Ovary (tissue), 9 donors: ENCODE measurements around the gene MKRN1. TPM values are rescaled to one million over a fixed set of nuclear protein-coding genes. Genes with fewer than 3 reads are reported as not detected.
"Not testable (repeated sequence)": the region's sequence is repeated elsewhere in the genome, so short reads cannot be mapped to it uniquely, and the experiment has no call there.

Experiments
- DNase-seq, 5 donors: peaks; one replicate each; pipeline ENCODE4 v3.0.0-alpha.2; 2019 to 2020
- H3K27ac ChIP-seq, 2 donors: fragments of 200-600 bp; one replicate each; pipeline versions ENCODE4 v1.5.1 to v1.8.0; 2019 to 2022
- H3K27me3 ChIP-seq: fragments of 200-600 bp; one replicate; pipeline ENCODE4 v1.8.0; 2022
- H3K36me3 ChIP-seq: fragments of 200-600 bp; sonication (generic); one replicate; pipeline ENCODE4 v1.5.1; 2019
- H3K4me1 ChIP-seq: one replicate; pipeline ENCODE4 v1.8.1; 2013; ENCODE audit warnings: mild to moderate bottlenecking, moderate library complexity; ENCODE audit not compliant: insufficient read depth
- H3K4me3 ChIP-seq: fragments of 200-600 bp; sonication (generic); one replicate; pipeline ENCODE4 v1.5.1; 2017
- H3K9me3 ChIP-seq, 2 donors: fragments of 200-600 bp in 1 of 2; sonication (generic) in 1 of 2; one replicate each; pipeline versions ENCODE4 v1.5.1 to v1.8.1; 2013 to 2019; ENCODE audit warnings: mild to moderate bottlenecking in 1 of 2, moderate library complexity in 1 of 2
- CTCF ChIP-seq, 3 donors: fragments of 450-650 bp in 2 of 3; fragments of 200-600 bp in 1 of 3; IDR thresholded peaks; one replicate each; pipeline versions ENCODE4 v1.5.1 to v1.8.0; 2016 to 2022; ENCODE audit warnings: antibody characterized with exemption in 3 of 3, mild to moderate bottlenecking in 1 of 3
- EP300 ChIP-seq: sonication (generic); formaldehyde crosslinking; IDR thresholded peaks from one replicate; pipeline ENCODE4 v1.6.1; 2017; ENCODE audit warnings: antibody characterized with exemption
- POLR2A ChIP-seq: fragments of 450-650 bp; IDR thresholded peaks from one replicate; pipeline ENCODE4 v1.6.1; 2017; ENCODE audit warnings: antibody characterized with exemption, mild to moderate bottlenecking, moderate library complexity
- WGBS, 3 donors: extraction: QIAGEN DNeasy Blood & Tissue Kit in 1 of 3; methylation state at CpG; one replicate each; pipeline versions ENCODE4 v1.1.5 to v1.1.7; 2013 to 2017; 5-methylcytosine and 5-hydroxymethylcytosine counted together
- intact Hi-C, 4 donors: fragments of 100-400 bp; cut with DNase I; formaldehyde crosslinking; loops; one replicate each; pipeline versions ENCODE4 v1.11.0 to v1.15.1; 2022 to 2023
- polyA plus RNA-seq, 2 donors: library from polyadenylated mRNA; stranded (reverse); fragments of 200-250 nt in 1 of 2; fragments of 350-450 nt in 1 of 2; fragmentation: Illumina TruSeq in 1 of 2; extraction: RNeasy Lipid Tissue Mini Kit (QIAGEN cat#74804) in 1 of 2; gene quantifications; one replicate each; pipeline ENCODE4 v1.2.3, GENCODE V29; 2013 to 2014
- total RNA-seq, 7 donors: library from RNA; depleted of rRNA in 2 of 7; stranded (reverse); fragments of >200 nt in 2 of 7; fragmentation: NEBNext Ultra II Directional in 3 of 7; extraction: Animal tissue kit (Norgen Biotek cat#: 25700) in 3 of 7; gene quantifications; one replicate each; pipeline versions ENCODE4 v1.1.0 to v1.2.4, GENCODE V29; 2016 to 2023
- donor health status: DM: no; HTN: no; CAD: no; lungs with moderate emphysema.
- donor health status: DM: no; HTN: no; CAD: no.
- donor health status: Bipolar disorder and iron deficiency.
- donor health status: DM: yes; HTN: yes; CAD: no.
- donor health status: DM: no; HTN: no; CAD: no.
- donor health status: DM: yes; HTN: yes; CAD: no.

MKRN1 gene
- total and polyA plus RNA-seq, 9 donors: 42.0 to 124 (median 73.6) TPM

- Histone ChIP-seq H3K36me3 (no peaks in the 10 kb centered on the region), H3K9me3 (no peaks in the 10 kb centered on the region), H3K4me1 (peaks cover 3% of the 10 kb centered on the region), H3K27ac (no peak overlapping the region), H3K27me3 (no peaks in the 10 kb centered on the region), H3K4me3 (no peak overlapping the region)
- TF ChIP-seq CTCF (IDR thresholded peaks at IDR 0.05): no peak
- TF ChIP-seq EP300: no peak
- no peak for TF ChIP-seq POLR2A
- intact Hi-C loops: no loop called here
- DNase-seq: no peak
- 72 to 87% (median 85%) methylated on average over 4 of the region's 4 CpGs for WGBS, 3 donors
These were observed 23.6 kb downstream of the MKRN1 start for GRCh38 chr7:140455743-140456142.

- 83 to 84% (median 84%) methylated on average over 8 of the region's 8 CpGs for WGBS, 3 donors
- H3K27me3 ChIP-seq: no peaks in the 10 kb centered on the region
- H3K36me3 ChIP-seq: no peaks in the 10 kb centered on the region
- H3K4me3 ChIP-seq: no peak overlapping the region
- intact Hi-C loops: no loop called here
- peaks cover 3% of the 10 kb centered on the region for H3K4me1 ChIP-seq
- TF ChIP-seq POLR2A: no peak
- TF ChIP-seq EP300: no peak
- TF ChIP-seq CTCF (IDR thresholded peaks at IDR 0.05): no peak
- no peak for DNase-seq
- H3K27ac ChIP-seq: no peak overlapping the region
- no peaks in the 10 kb centered on the region for H3K9me3 ChIP-seq
These were observed 24.7 kb downstream of the MKRN1 start for GRCh38 chr7:140454657-140455015.

GRCh38 chr7:140453785-140454656 is 25.3 kb downstream of the MKRN1 start:
- intact Hi-C loops, H3K36me3 ChIP-seq, H3K4me3 ChIP-seq, H3K27ac ChIP-seq, H3K27me3 ChIP-seq, H3K4me1 ChIP-seq, H3K9me3 ChIP-seq, DNase-seq: not testable (repeated sequence)
- WGBS, 3 donors: 90 to 93% (median 92%) methylated on average over 9 of the region's 9 CpGs

GRCh38 chr7:140453273-140453672 is 26.0 kb downstream of the MKRN1 start:
- 85 to 93% (median 90%) methylated on average over 4 of the region's 4 CpGs for WGBS, 3 donors
- H3K36me3 ChIP-seq: no peaks in the 10 kb centered on the region
- TF ChIP-seq EP300 (no peak), CTCF (IDR thresholded peaks at IDR 0.05) (no peak), POLR2A (no peak)

GRCh38 chr7:140451716-140452115 is 27.6 kb downstream of the MKRN1 start:
- WGBS, 3 donors: 44 to 62% (median 61%) methylated on average over 1 of the region's 1 CpG
- Histone ChIP-seq H3K27ac (no peak overlapping the region), H3K36me3 (no peaks in the 10 kb centered on the region), H3K4me1 (no peaks in the 10 kb centered on the region), H3K27me3 (no peaks in the 10 kb centered on the region), H3K9me3 (no peaks in the 10 kb centered on the region), H3K4me3 (no peak overlapping the region)
- no peak for DNase-seq
- no peak for TF ChIP-seq EP300
- no peak for TF ChIP-seq CTCF (IDR thresholded peaks at IDR 0.05)
- TF ChIP-seq POLR2A: no peak
- intact Hi-C loops: no loop called here

More at GRCh38 chr7:140453273-140453672, 26.0 kb downstream of the MKRN1 start:
- intact Hi-C loops: no loop called here
- H3K27me3 ChIP-seq: no peaks in the 10 kb centered on the region
- H3K4me3 ChIP-seq: no peak overlapping the region
- H3K9me3 ChIP-seq: no peaks in the 10 kb centered on the region
- H3K27ac ChIP-seq: no peak overlapping the region
- no peak for DNase-seq
- no peaks in the 10 kb centered on the region for H3K4me1 ChIP-seq
